GM18498 (cell line): ENCODE measurements around the gene RDM1.

Source experiments
- ATAC-seq: cut with Tn5 transposase; IDR thresholded peaks from one replicate; pipeline ENCODE4 v1.9.1; 2021; ENCODE audit warnings: mild to moderate bottlenecking, moderate library complexity; ENCODE audit not compliant: unreplicated experiment

The RDM1 gene

GRCh38 chr17:35936063-35936462 lies 5.5 kb upstream of the RDM1 start:
- no peak for ATAC-seq

GRCh38 chr17:35934760-35935159 lies 4.2 kb upstream of the RDM1 start:
- no peak for ATAC-seq

- no peak for ATAC-seq
Observed at GRCh38 chr17:35932586-35932985, 2.0 kb upstream of the RDM1 start.

- ATAC-seq, result no peak
Observed at GRCh38 chr17:35931794-35932425, 1.3 kb upstream of the RDM1 start.

- no peak for ATAC-seq
Observed at GRCh38 chr17:35927714-35928113, 2.9 kb downstream of the RDM1 start.

- ATAC-seq, result no peak
Observed at GRCh38 chr17:35923609-35924114, 6.9 kb downstream of the RDM1 start.

GRCh38 chr17:35920229-35920628 lies 10.3 kb downstream of the RDM1 start:
- no peak for ATAC-seq

- ATAC-seq, result no peak
Observed at GRCh38 chr17:35918665-35919064, 11.9 kb downstream of the RDM1 start.

GRCh38 chr17:35917519-35918213 lies 12.9 kb downstream of the RDM1 start:
- no peak for ATAC-seq

GRCh38 chr17:35915153-35915964 lies 15.2 kb downstream of the RDM1 start:
- no peak for ATAC-seq

GRCh38 chr17:35914354-35914753 lies 16.2 kb downstream of the RDM1 start:
- no peak for ATAC-seq

- no peak for ATAC-seq
Observed at GRCh38 chr17:35913609-35914008, 17.0 kb downstream of the RDM1 start.

- no peak for ATAC-seq
Observed at GRCh38 chr17:35912942-35913341, 17.6 kb downstream of the RDM1 start.

- no peak for ATAC-seq
Observed at GRCh38 chr17:35912339-35912912, 18.1 kb downstream of the RDM1 start.

- ATAC-seq, result no peak
Observed at GRCh38 chr17:35909408-35909807, 21.2 kb downstream of the RDM1 start.

- no peak for ATAC-seq
Observed at GRCh38 chr17:35907691-35908090, 22.9 kb downstream of the RDM1 start.

- no peak for ATAC-seq
Observed at GRCh38 chr17:35906926-35907637, 23.5 kb downstream of the RDM1 start.

GRCh38 chr17:35906191-35906925 lies 24.2 kb downstream of the RDM1 start:
- no peak for ATAC-seq

GRCh38 chr17:35903451-35903850 lies 27.1 kb downstream of the RDM1 start:
- no peak for ATAC-seq

GRCh38 chr17:35901631-35902175 lies 28.9 kb downstream of the RDM1 start:
- ATAC-seq, result no peak
